OCI-LY3 (cell line): ENCODE results near the gene SLC24A1.

Experiments used
- H2AFZ ChIP-seq: fragments of 200-600, 300-600 bp; shearing (Covaris generic); 2 replicates; pipeline ENCODE4 v1.6.0; 2014; ENCODE audit warnings: antibody characterized with exemption, low read depth, low read length
- H3K27ac ChIP-seq: fragments of 200-600, 300-600 bp; sonication (generic); 2 replicates; pipeline ENCODE4 v1.5.1; 2014; ENCODE audit warnings: mild to moderate bottlenecking, low read length, moderate library complexity, mixed read lengths
- H3K27me3 ChIP-seq: fragments of 200-600, 300-600 bp; sonication (generic); 2 replicates; pipeline ENCODE4 v1.6.1; 2014; ENCODE audit warnings: low read depth, low read length, mixed read lengths
- H3K36me3 ChIP-seq: fragments of 200-600, 300-600 bp; sonication (generic); replicated peaks from 2 replicates; pipeline ENCODE3; 2014; ENCODE audit warnings: low read depth, low read length, mixed read lengths
- H3K4me1 ChIP-seq: fragments of 300-600, 200-600 bp; sonication (generic); 2 replicates; pipeline ENCODE4 v1.6.1; 2014; ENCODE audit warnings: low read length, mixed read lengths
- H3K4me2 ChIP-seq: fragments of 200-600, 300-600 bp; sonication (generic); 2 replicates; pipeline ENCODE4 v1.6.1; 2014; ENCODE audit warnings: low read length, mixed read lengths
- H3K4me3 ChIP-seq: fragments of 300-600, 200-600 bp; sonication (generic); 2 replicates; pipeline ENCODE4 v1.5.1; 2014; ENCODE audit warnings: antibody characterized with exemption, mild to moderate bottlenecking, low read length, moderate library complexity
- H3K79me2 ChIP-seq: fragments of 300-600, 200-600 bp; shearing (Covaris generic); 2 replicates; pipeline ENCODE4 v1.6.1; 2014; ENCODE audit warnings: mild to moderate bottlenecking, low read length, mixed read lengths
- H3K9ac ChIP-seq: fragments of 300-600, 200-600 bp; shearing (Covaris generic); 2 replicates; pipeline ENCODE4 v1.6.0; 2014; ENCODE audit warnings: mild to moderate bottlenecking, low read length, moderate library complexity
- H3K9me3 ChIP-seq: fragments of 200-600, 300-600 bp; shearing (Covaris generic); 2 replicates; pipeline ENCODE4 v1.6.1; 2014; ENCODE audit warnings: low read length, mixed read lengths; ENCODE audit not compliant: insufficient read depth
- H4K20me1 ChIP-seq: fragments of 200-600, 300-600 bp; sonication (generic); 2 replicates; pipeline ENCODE4 v1.6.1; 2016; ENCODE audit warnings: low read length, mixed read lengths; ENCODE audit not compliant: insufficient read depth
- EZH2phosphoT487 ChIP-seq: fragments of 200-600 bp; shearing (Covaris generic); IDR thresholded peaks from 2 replicates; pipeline ENCODE4 v1.6.1; 2018; ENCODE audit warnings: antibody characterized with exemption, mixed run types, low read depth
- TF ChIP-seq, protein P1 (sequence below): fragments of 200-600, 300-600 bp; sonication (generic); IDR thresholded peaks from 2 replicates; pipeline ENCODE4 v1.5.1; 2014; ENCODE audit warnings: antibody characterized with exemption, low read length, low read depth

SLC24A1 gene

DNA sequence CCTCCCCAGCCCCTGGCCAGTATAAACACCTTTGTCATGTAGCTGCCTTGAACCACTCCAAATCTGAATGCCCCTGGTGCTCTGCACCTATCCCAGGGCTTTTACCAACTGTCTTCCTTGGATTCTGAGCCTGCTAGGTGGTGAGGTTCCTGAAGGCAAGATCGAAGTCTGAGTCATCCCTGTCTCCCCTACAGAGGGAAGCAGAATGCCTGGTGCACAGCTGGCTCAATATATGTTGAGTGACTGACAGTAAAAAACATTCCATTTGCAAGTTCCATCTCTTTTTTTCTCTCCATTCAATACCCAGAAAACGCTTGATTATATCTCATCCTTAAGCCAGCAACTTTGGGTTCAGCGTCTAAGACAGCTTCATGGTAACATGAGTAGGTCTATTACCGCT is 24.7 kb downstream of the SLC24A1 start:
- no peak for TF ChIP-seq EZH2phosphoT487
- no peaks in the 10 kb centered on the region for H4K20me1 ChIP-seq
- H3K27ac ChIP-seq, result no peak overlapping the region
- no peak overlapping the region for H3K9ac ChIP-seq
- H3K4me1 ChIP-seq, result no peaks in the 10 kb centered on the region; the same call in 1 of the 2 replicates
- H3K27me3 ChIP-seq, result no peaks in the 10 kb centered on the region
- peaks cover 2% of the 10 kb centered on the region for H3K36me3 ChIP-seq
- no peak overlapping the region for H2AFZ ChIP-seq
- no peak overlapping the region for H3K4me2 ChIP-seq
- H3K9me3 ChIP-seq, result no peaks in the 10 kb centered on the region
- H3K79me2 ChIP-seq, result no peaks in the 10 kb centered on the region
- H3K4me3 ChIP-seq, result no peak overlapping the region

DNA sequence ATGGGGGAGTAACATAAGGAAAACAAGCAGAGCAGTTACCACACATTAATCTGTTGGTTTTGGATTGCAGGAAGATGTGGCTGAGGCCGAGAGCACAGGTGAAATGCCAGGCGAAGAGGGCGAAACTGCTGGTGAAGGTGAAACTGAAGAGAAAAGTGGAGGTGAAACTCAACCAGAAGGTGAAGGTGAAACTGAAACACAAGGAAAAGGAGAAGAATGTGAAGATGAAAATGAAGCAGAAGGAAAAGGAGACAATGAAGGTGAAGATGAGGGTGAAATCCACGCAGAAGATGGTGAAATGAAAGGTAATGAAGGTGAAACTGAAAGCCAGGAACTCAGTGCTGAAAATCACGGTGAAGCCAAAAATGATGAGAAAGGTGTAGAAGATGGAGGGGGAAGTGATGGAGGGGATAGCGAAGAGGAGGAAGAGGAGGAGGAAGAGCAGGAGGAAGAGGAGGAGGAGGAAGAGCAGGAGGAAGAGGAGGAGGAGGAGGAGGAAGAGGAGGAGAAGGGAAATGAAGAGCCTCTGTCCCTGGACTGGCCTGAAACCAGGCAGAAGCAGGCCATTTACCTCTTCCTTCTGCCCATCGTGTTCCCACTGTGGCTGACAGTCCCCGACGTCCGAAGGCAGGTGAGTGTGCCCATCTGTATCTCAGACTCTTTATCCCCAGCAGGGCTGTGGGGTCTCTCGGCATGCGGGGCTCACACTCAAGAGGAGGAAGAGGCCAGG is 28.7 kb downstream of the SLC24A1 start:
- no peaks in the 10 kb centered on the region for H4K20me1 ChIP-seq
- no peaks in the 10 kb centered on the region for H3K9me3 ChIP-seq
- H3K27me3 ChIP-seq, result no peaks in the 10 kb centered on the region
- peaks cover 37% of the 10 kb centered on the region for H3K36me3 ChIP-seq
- H3K4me1 ChIP-seq, result no peaks in the 10 kb centered on the region; the same call in 1 of the 2 replicates
- H3K4me2 ChIP-seq, result no peak overlapping the region
- H3K27ac ChIP-seq, result no peak overlapping the region
- H3K9ac ChIP-seq, result no peak overlapping the region
- H3K4me3 ChIP-seq, result no peak overlapping the region
- TF ChIP-seq EZH2phosphoT487, result no peak
- TF ChIP-seq, protein P1, sequence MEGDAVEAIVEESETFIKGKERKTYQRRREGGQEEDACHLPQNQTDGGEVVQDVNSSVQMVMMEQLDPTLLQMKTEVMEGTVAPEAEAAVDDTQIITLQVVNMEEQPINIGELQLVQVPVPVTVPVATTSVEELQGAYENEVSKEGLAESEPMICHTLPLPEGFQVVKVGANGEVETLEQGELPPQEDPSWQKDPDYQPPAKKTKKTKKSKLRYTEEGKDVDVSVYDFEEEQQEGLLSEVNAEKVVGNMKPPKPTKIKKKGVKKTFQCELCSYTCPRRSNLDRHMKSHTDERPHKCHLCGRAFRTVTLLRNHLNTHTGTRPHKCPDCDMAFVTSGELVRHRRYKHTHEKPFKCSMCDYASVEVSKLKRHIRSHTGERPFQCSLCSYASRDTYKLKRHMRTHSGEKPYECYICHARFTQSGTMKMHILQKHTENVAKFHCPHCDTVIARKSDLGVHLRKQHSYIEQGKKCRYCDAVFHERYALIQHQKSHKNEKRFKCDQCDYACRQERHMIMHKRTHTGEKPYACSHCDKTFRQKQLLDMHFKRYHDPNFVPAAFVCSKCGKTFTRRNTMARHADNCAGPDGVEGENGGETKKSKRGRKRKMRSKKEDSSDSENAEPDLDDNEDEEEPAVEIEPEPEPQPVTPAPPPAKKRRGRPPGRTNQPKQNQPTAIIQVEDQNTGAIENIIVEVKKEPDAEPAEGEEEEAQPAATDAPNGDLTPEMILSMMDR, result no peak
- H3K79me2 ChIP-seq, result no peaks in the 10 kb centered on the region
- no peak overlapping the region for H2AFZ ChIP-seq

DNA sequence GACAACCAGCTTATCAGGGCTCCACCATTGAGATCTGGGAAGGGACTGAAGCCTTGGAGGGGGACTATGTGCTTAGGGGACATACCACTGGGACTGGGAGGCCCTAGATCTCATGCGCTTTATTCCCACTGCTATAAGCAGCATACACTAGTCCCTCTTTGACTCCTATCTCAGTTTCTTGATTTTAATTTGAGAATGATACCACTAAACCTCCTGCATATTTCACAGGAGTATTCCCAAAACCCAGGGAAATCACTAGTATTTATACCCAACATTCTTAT is 29.2 kb downstream of the SLC24A1 start:
- Histone ChIP-seq H3K36me3 (peaks cover 42% of the 10 kb centered on the region), H3K27ac (no peak overlapping the region), H3K4me2 (no peak overlapping the region), H3K9me3 (no peaks in the 10 kb centered on the region), H3K9ac (no peak overlapping the region), H3K4me1 (no peaks in the 10 kb centered on the region; the same call in 1 of the 2 replicates), H3K27me3 (no peaks in the 10 kb centered on the region), H4K20me1 (no peaks in the 10 kb centered on the region), H3K4me3 (no peak overlapping the region), H2AFZ (no peak overlapping the region), H3K79me2 (no peaks in the 10 kb centered on the region)
- TF ChIP-seq, protein P1, result no peak
- TF ChIP-seq EZH2phosphoT487, result no peak

DNA sequence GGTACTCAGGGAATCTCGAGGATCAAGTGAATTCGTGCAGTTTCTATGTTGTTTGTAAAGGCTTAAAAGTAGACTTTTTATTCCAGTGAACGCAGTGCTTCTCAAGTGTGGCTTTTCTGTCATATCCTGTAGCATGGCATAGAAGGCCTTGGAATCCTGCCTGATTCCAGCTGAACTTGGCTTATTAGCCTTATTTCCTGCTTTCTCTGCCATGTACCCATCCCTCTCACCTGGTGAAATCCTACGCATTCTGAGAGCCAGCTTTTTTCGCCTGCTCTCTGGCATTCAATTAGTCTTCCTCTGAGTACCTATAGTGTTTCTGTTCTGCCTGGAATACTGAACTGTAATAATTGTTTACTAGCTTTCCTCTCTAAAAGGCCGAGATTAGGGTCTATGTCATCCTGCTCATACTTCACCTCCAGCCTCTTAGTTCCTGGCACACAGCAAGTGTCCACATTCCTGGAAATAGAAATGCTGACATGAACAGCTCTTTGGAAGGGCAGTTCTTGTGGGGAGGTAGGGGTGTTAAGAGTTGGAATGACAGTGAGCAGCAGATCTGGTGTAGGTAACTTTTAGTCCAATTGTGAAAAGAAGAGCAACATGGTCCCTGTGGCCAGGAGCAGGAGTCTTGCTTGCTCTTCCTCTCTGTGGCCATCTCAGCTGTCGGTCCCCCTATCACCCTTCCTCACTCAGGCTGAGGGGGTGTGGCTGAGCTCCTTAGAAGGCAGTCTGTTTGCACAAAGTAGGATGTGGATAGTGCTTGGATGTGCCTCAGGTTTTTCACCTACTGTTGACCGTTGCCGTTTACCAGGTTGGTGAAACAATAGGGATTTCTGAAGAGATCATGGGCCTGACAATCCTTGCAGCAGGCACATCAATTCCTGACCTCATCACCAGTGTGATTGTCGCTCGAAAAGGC is 30.4 kb downstream of the SLC24A1 start:
- H2AFZ ChIP-seq, result no peak overlapping the region
- H3K4me2 ChIP-seq, result no peak overlapping the region
- no peak overlapping the region for H3K27ac ChIP-seq
- H3K79me2 ChIP-seq, result no peaks in the 10 kb centered on the region
- no peaks in the 10 kb centered on the region for H3K27me3 ChIP-seq
- H3K9ac ChIP-seq, result no peak overlapping the region
- no peak overlapping the region for H3K4me3 ChIP-seq
- H3K4me1 ChIP-seq, result no peaks in the 10 kb centered on the region; the same call in 1 of the 2 replicates
- H3K9me3 ChIP-seq, result no peaks in the 10 kb centered on the region
- H4K20me1 ChIP-seq, result no peaks in the 10 kb centered on the region
- no peak for TF ChIP-seq EZH2phosphoT487
- TF ChIP-seq, protein P1, result no peak
- H3K36me3 ChIP-seq, result peaks cover 48% of the 10 kb centered on the region
